Measurements from ENCODE around the gene PPP2CA.

- TF ChIP-seq CTCF (IDR thresholded peaks at IDR 0.05) (peak; percentile 87), AFF4 (CRISPR knock-in tag; IDR thresholded peaks at IDR 0.05; ENCODE audit: borderline replicate concordance) (no peak), E2F4 (CRISPR knock-in tag; IDR thresholded peaks at IDR 0.05; ENCODE audit: borderline replicate concordance, low read depth) (no peak), ZSCAN18 (CRISPR knock-in tag; IDR thresholded peaks at IDR 0.05) (no peak), ZNF416 (CRISPR knock-in tag; IDR thresholded peaks at IDR 0.05) (no peak), ZNF423 (CRISPR knock-in tag; IDR thresholded peaks at IDR 0.05) (no peak)
Observed at GRCh38 chr5:134184155-134185135, 41.4 kb downstream of the PPP2CA start.

All from WTC11 (cell line).